ENCODE measurements around the gene CPD. TPM values are rescaled to one million over a fixed set of nuclear protein-coding genes. Genes with fewer than 3 reads are reported as not detected.

Gene CPD
- total and polyA plus RNA-seq, 2 of the 13 experiments (the other 11 are each of a cell fraction or from before 2014, with no cell fraction given) = 46.1 to 72.3 TPM

DNA sequence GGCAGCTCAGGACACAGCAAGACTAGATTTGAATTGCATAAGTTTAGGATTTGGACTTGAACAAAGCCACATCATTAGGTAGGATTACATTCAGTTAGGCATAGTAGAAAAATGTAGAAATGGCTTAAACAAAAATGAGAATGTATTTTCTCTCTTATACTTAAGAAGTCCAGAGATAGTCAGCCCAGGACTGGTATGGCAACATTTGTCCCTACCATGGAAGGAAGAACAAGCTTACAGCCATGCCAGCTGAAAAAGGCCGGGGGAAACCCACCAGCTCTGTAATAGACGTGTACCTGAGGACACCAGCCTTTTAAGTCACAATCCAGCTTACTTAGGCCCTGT is 33.7 kb upstream of the CPD start (continued):
- TF ChIP-seq, protein P1, sequence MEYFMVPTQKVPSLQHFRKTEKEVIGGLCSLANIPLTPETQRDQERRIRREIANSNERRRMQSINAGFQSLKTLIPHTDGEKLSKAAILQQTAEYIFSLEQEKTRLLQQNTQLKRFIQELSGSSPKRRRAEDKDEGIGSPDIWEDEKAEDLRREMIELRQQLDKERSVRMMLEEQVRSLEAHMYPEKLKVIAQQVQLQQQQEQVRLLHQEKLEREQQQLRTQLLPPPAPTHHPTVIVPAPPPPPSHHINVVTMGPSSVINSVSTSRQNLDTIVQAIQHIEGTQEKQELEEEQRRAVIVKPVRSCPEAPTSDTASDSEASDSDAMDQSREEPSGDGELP (IDR thresholded peaks at IDR 0.05; ENCODE audit: borderline replicate concordance, low read depth) = no peak
- TF ChIP-seq, protein P2, sequence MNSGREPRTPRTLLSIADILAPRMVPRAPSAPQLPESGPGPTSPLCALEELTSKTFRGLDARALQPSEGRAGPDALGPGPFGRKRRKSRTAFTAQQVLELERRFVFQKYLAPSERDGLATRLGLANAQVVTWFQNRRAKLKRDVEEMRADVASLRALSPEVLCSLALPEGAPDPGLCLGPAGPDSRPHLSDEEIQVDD (CRISPR knock-in tag; IDR thresholded peaks at IDR 0.05; ENCODE audit: borderline replicate concordance) = no peak
- TF ChIP-seq KAT7 (CRISPR knock-in tag; IDR thresholded peaks at IDR 0.05; ENCODE audit: borderline replicate concordance) (peak; percentile 13; the same call in 1 of the 2 replicates), PHF21A (CRISPR knock-in tag; IDR thresholded peaks at IDR 0.05) (peak; percentile 18; the same call in 1 of the 2 replicates), ZC3H4 (CRISPR knock-in tag; IDR thresholded peaks at IDR 0.05; ENCODE audit: borderline replicate concordance) (0 out of 2 replicates have a peak, but pooled peaks have one; percentile 1), ZFP90 (CRISPR knock-in tag; IDR thresholded peaks at IDR 0.05; ENCODE audit: borderline replicate concordance) (no peak)

DNA sequence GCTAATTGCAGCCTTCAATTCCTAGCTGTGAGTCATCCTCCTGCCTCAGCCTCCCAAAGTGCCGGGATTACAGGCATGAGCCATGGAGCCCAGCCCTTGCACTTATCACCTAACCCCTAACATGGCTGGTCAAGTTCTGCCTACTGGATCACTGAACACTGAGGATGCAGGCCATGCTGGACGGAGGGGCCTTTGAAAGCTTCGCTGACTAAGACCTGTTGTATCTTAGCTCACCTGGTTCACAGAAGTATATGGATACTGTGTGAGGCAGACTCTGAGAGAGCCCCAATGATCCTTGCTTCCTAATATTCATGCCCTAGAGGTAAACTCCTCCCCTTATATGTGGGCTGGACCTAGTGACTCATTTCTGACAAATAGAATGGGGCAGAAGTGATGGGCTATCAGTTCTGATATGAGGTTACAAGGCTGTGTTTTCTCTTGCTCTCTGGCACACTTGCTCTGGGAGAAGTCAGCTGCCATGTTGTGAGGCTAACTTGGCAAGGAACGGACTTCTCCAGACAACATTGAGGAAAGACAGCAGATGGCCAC is 33.1 kb upstream of the CPD start:
- peak overlapping the region; percentile 81 for H3K4me2 ChIP-seq (ENCODE audit: low read depth, low read length)
- H3K27me3 ChIP-seq (ENCODE audit: control insufficient read depth in 1 of 2, insufficient read depth in 2 of 2, low read length in 2 of 2) = no peaks in the 10 kb centered on the region
- no peaks in the 10 kb centered on the region for H4K20me1 ChIP-seq (ENCODE audit: insufficient read depth, low read length)
- FAIRE-seq = no peak
- H3K79me2 ChIP-seq (ENCODE audit: insufficient read depth, low read length) = no peaks in the 10 kb centered on the region
- intact Hi-C loops (cut with micrococcal nuclease; ENCODE audit: unreplicated experiment) (loop anchor here (2.0 kb wide), 1 partner anchor 31 kb away; no protein-coding TSS in a partner anchor), in situ Hi-C loops (cut with HindIII; ENCODE audit: extremely low pct_ligation_motif_present, low pct_unique_long_range_greater_than_20kb) (no loop called here)
- no TSS peak for BruUV-seq (replicated peaks)
- H3K9ac ChIP-seq (ENCODE audit: insufficient read depth, low read depth, low read length) = peak overlapping the region; percentile 64
- H3K4me1 ChIP-seq (ENCODE audit: insufficient read depth, low read length) = peaks cover 99% of the 10 kb centered on the region
- peak; percentile 46 for ATAC-seq
- H3K27ac ChIP-seq (ENCODE audit: extremely low read length, insufficient read depth, low read length) = peak overlapping the region; percentile 97
- H3K36me3 ChIP-seq (replicated peaks in 1 of 2; ENCODE audit: control insufficient read depth in 1 of 2, insufficient read depth in 2 of 2, low read length in 2 of 2) = no peaks in the 10 kb centered on the region
- H2AFZ ChIP-seq (ENCODE audit: low read length) = no peak overlapping the region
- H3K9me3 ChIP-seq (ENCODE audit: low read length) = no peaks in the 10 kb centered on the region
- peak overlapping the region; percentile 2 to 56 (median 9); a peak in 4 of 6 replicates for H3K4me3 ChIP-seq (replicated peaks in 1 of 3; ENCODE audit: insufficient read depth in 1 of 3, low read depth in 2 of 3, low read length in 3 of 3)
- WGBS (ENCODE audit: low lambda C conversion rate) = 18% methylated on average over 4 of the region's 4 CpGs
- POLR2A ChIA-PET = interaction anchor here (0.8 to 8.7 kb wide), 26 partner anchors 8 to 255 kb away, joined by 3 to 114 read pairs (median 5); partner anchors contain the start of genes CPD, GOSR1 and TMIGD1
- CTCF ChIA-PET (ENCODE audit: low intra/inter-chr PET ratio, low total read pairs) = no interaction called here
- peak; percentile 71 for DNase-seq (ENCODE audit: low spot score)
- TF ChIP-seq ZNF841 (CRISPR knock-in tag; IDR thresholded peaks at IDR 0.05; ENCODE audit: borderline replicate concordance) (no peak), ZNF138 (CRISPR knock-in tag; IDR thresholded peaks at IDR 0.05; ENCODE audit: low read depth) (no peak), SMAD9 (CRISPR knock-in tag; IDR thresholded peaks at IDR 0.05) (no peak), ZNF572 (CRISPR knock-in tag; IDR thresholded peaks at IDR 0.05) (no peak), CENPT (CRISPR knock-in tag; IDR thresholded peaks at IDR 0.05; ENCODE audit: low read depth) (no peak), ZNF550 (CRISPR knock-in tag; IDR thresholded peaks at IDR 0.05; ENCODE audit: borderline replicate concordance) (no peak), ZNF44 (CRISPR knock-in tag; IDR thresholded peaks at IDR 0.05) (no peak), MYNN (CRISPR knock-in tag; IDR thresholded peaks at IDR 0.05; ENCODE audit: low read depth) (no peak), HOXA9 (CRISPR knock-in tag; IDR thresholded peaks at IDR 0.05; ENCODE audit: borderline replicate concordance) (no peak), ZNF350 (CRISPR knock-in tag; IDR thresholded peaks at IDR 0.05; ENCODE audit: borderline replicate concordance, low read depth) (no peak), ZIK1 (CRISPR knock-in tag; IDR thresholded peaks at IDR 0.05; ENCODE audit: borderline replicate concordance, low read depth) (no peak), ZNF160 (CRISPR knock-in tag; IDR thresholded peaks at IDR 0.05) (no peak), PCBP2 (optimal IDR thresholded peaks at IDR 0.05; ENCODE audit: low read depth, low read length, poor library complexity, severe bottlenecking) (no peak), KLF12 (CRISPR knock-in tag; IDR thresholded peaks at IDR 0.05; ENCODE audit: borderline replicate concordance) (no peak)
- TF ChIP-seq, protein P3, sequence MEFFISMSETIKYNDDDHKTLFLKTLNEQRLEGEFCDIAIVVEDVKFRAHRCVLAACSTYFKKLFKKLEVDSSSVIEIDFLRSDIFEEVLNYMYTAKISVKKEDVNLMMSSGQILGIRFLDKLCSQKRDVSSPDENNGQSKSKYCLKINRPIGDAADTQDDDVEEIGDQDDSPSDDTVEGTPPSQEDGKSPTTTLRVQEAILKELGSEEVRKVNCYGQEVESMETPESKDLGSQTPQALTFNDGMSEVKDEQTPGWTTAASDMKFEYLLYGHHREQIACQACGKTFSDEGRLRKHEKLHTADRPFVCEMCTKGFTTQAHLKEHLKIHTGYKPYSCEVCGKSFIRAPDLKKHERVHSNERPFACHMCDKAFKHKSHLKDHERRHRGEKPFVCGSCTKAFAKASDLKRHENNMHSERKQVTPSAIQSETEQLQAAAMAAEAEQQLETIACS (CRISPR knock-in tag; IDR thresholded peaks at IDR 0.05) = no peak
- TF ChIP-seq, protein P4, sequence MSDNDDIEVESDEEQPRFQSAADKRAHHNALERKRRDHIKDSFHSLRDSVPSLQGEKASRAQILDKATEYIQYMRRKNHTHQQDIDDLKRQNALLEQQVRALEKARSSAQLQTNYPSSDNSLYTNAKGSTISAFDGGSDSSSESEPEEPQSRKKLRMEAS (IDR thresholded peaks at IDR 0.05) = no peak
